HCT116 (cell line): ENCODE measurements around the gene PHB1. TPM values are rescaled to one million over a fixed set of nuclear protein-coding genes. Genes with fewer than 3 reads are reported as not detected.

Source experiments
- ATAC-seq: fragments of 200-7000 bp; cut with Tn5 transposase; 2 replicates; pipeline ENCODE4 v1.9.1; 2020; ENCODE audit warnings: mild to moderate bottlenecking, moderate library complexity
- BruUV-seq: library from RNA; stranded (reverse); fragments of 400-500 nt; replicated peaks from 2 replicates; lab custom pipeline; 2021; lab: Mats Ljungman, UMichigan
- CTCF ChIA-PET: fragments of 300-600 bp; sonication (Branson Sonifier 250); formaldehyde crosslinking; loops from one replicate; lab custom pipeline; 2021; ENCODE audit warnings: antibody characterized with exemption; lab: Charles Lee
- POLR2A ChIA-PET: fragments of 300-600, 350-600 bp; sonication (Branson Sonifier 250); formaldehyde crosslinking; loops from one replicate; lab custom pipeline; 2021; ENCODE audit warnings: antibody characterized with exemption; lab: Charles Lee
- RAD21 ChIA-PET, 2 experiments: fragments of 300-600 bp; sonication (Branson Sonifier 250); formaldehyde crosslinking; loops; one replicate each; lab custom pipeline; 2023; ENCODE audit warnings: low total read pairs in 2 of 2; ENCODE audit not compliant: uncharacterized antibody in 2 of 2, unreplicated experiment in 2 of 2, low non-redundant PET in 1 of 2; lab: Charles Lee
- DNase-seq: peaks from one replicate; pipeline ENCODE4 v3.0.0-alpha.2; 2010; ENCODE audit warnings: low read depth, low spot score
- H2AFZ ChIP-seq: fragments of 200-600 bp; shearing (Covaris generic), sonication (generic); 2 replicates; pipeline ENCODE4 v1.6.1; 2017; ENCODE audit warnings: low read depth, mixed run types, mixed read lengths, antibody characterized with exemption, low read length; ENCODE audit not compliant: poor library complexity, severe bottlenecking
- H3K27ac ChIP-seq: 2 replicates; pipeline ENCODE4 v1.5.1; 2012; ENCODE audit warnings: low read depth, low read length
- H3K27me3 ChIP-seq: fragments of 200-600 bp; sonication (generic); 2 replicates; pipeline ENCODE4 v1.6.1; 2016; ENCODE audit warnings: mixed run types, low read length, mixed read lengths; ENCODE audit not compliant: insufficient read depth
- H3K36me3 ChIP-seq, 2 experiments: fragments of 200-500 bp in 1 of 2; fragments of 200-600 bp in 1 of 2; sonication (Bioruptor generic) in 1 of 2; sonication (generic) in 1 of 2; 2 replicates each; pipeline versions ENCODE4 v1.5.1 to v1.6.1; 2014 to 2016; ENCODE audit warnings: low read length in 2 of 2, inconsistent platforms in 1 of 2, mixed read lengths in 1 of 2, mixed run types in 1 of 2; ENCODE audit not compliant: insufficient read depth in 2 of 2, control insufficient read depth in 1 of 2
- H3K4me1 ChIP-seq, 2 experiments: fragments of 200-600 bp in 1 of 2; sonication (generic) in 1 of 2; 2 replicates each; pipeline versions ENCODE4 v1.5.1 to v1.6.1; 2012 to 2017; ENCODE audit warnings: low read length in 2 of 2, inconsistent platforms in 1 of 2, mild to moderate bottlenecking in 1 of 2, mixed read lengths in 1 of 2, mixed run types in 1 of 2, moderate library complexity in 1 of 2; ENCODE audit not compliant: insufficient read depth in 2 of 2, control insufficient read depth in 1 of 2
- H3K4me2 ChIP-seq: fragments of 200-600 bp; sonication (generic); 2 replicates; pipeline ENCODE4 v1.6.1; 2017; ENCODE audit warnings: mixed run types, low read length, mixed read lengths
- H3K4me3 ChIP-seq, 2 experiments: fragments of 200-600 bp in 1 of 2; sonication (generic) in 1 of 2; replicated peaks in 1 of 2; 2 replicates each; pipeline ENCODE4 v1.5.1; 2011 to 2016; ENCODE audit warnings: low read length in 2 of 2, control low read depth in 1 of 2, low read depth in 1 of 2, mild to moderate bottlenecking in 1 of 2, mixed read lengths in 1 of 2, mixed run types in 1 of 2
- H3K79me2 ChIP-seq: fragments of 200-600 bp; sonication (generic); 2 replicates; pipeline ENCODE4 v1.6.1; 2017; ENCODE audit warnings: mild to moderate bottlenecking, mixed run types, low read length, moderate library complexity, mixed read lengths; ENCODE audit not compliant: insufficient read depth
- H3K9ac ChIP-seq: fragments of 200-600 bp; sonication (generic); 2 replicates; pipeline ENCODE4 v1.6.1; 2016; ENCODE audit warnings: low read length, mixed read lengths
- H3K9me2 ChIP-seq: fragments of 200-600 bp; sonication (generic), shearing (Covaris generic); 2 replicates; pipeline ENCODE4 v1.6.1; 2017; ENCODE audit warnings: mixed run types, mild to moderate bottlenecking, moderate library complexity; ENCODE audit not compliant: insufficient read depth
- H3K9me3 ChIP-seq, 2 experiments: fragments of 200-500 bp in 1 of 2; fragments of 200-600 bp in 1 of 2; sonication (Bioruptor generic) in 1 of 2; sonication (generic) in 1 of 2; 2 replicates each; pipeline ENCODE4 v1.6.1; 2014 to 2017; ENCODE audit warnings: low read length in 2 of 2, mixed read lengths in 2 of 2, inconsistent platforms in 1 of 2, low read depth in 1 of 2, mild to moderate bottlenecking in 1 of 2, mixed run types in 1 of 2, moderate library complexity in 1 of 2; ENCODE audit not compliant: control insufficient read depth in 1 of 2, insufficient read depth in 1 of 2
- H4K20me1 ChIP-seq: fragments of 200-600 bp; sonication (generic), shearing (Covaris generic); 2 replicates; pipeline ENCODE4 v1.6.1; 2017; ENCODE audit warnings: mixed run types, mild to moderate bottlenecking, moderate library complexity; ENCODE audit not compliant: insufficient read depth
- CEBPB ChIP-seq: IDR thresholded peaks from 2 replicates; pipeline ENCODE4 v1.6.1; 2012; ENCODE audit warnings: low read depth
- ELF1 ChIP-seq: IDR thresholded peaks from 2 replicates; pipeline ENCODE4 v1.6.1; 2012; ENCODE audit warnings: low read depth, borderline replicate concordance
- EZH2 ChIP-seq: fragments of 200-600 bp; sonication (generic); IDR thresholded peaks from 2 replicates; pipeline ENCODE4 v1.6.1; 2017; ENCODE audit warnings: antibody characterized with exemption, mixed run types
- EZH2phosphoT487 ChIP-seq: fragments of 200-600 bp; IDR thresholded peaks from 2 replicates; pipeline ENCODE4 v1.6.1; 2018; ENCODE audit warnings: antibody characterized with exemption, borderline replicate concordance
- JUND ChIP-seq: IDR thresholded peaks from 2 replicates; pipeline ENCODE4 v1.6.1; 2012
- ZNF274 ChIP-seq: fragments of 200-500 bp; sonication (Bioruptor generic); IDR thresholded peaks from 2 replicates; pipeline ENCODE4 v1.6.1; 2014; ENCODE audit warnings: mild to moderate bottlenecking, low read depth, low read length, inconsistent platforms
- intact Hi-C: fragments of 100-400 bp; cut with micrococcal nuclease; formaldehyde crosslinking; loops from 2 replicates; pipeline ENCODE4 v1.10.0; 2022
- total RNA-seq: library from RNA; stranded (reverse); gene quantifications from one replicate; pipeline ENCODE4 v1.2.1, GENCODE V29; 2021; ENCODE audit not compliant: unreplicated experiment
- TF ChIP-seq, protein P1 (sequence below), 3 experiments: fragments of 200-600 bp in 1 of 3; sonication (generic) in 1 of 3; IDR thresholded peaks in 2 of 3; conservative IDR thresholded peaks in 1 of 3; 2 replicates each; pipeline ENCODE4 v1.5.1; 2012 to 2017; ENCODE audit warnings: low read depth in 2 of 3, low read length in 2 of 3, antibody characterized with exemption in 1 of 3, borderline replicate concordance in 1 of 3, control low read depth in 1 of 3, mild to moderate bottlenecking in 1 of 3, mixed read lengths in 1 of 3, mixed run types in 1 of 3, moderate library complexity in 1 of 3; ENCODE audit not compliant: insufficient read depth in 1 of 3
- TF ChIP-seq, protein P2 (sequence below): IDR thresholded peaks from 2 replicates; pipeline ENCODE4 v1.6.1; 2011; ENCODE audit warnings: mild to moderate bottlenecking, low read length, moderate library complexity; ENCODE audit not compliant: insufficient replicate concordance; ENCODE audit errors: extremely low read depth

Gene PHB1
- total RNA-seq, 1 experiment from 2014 or later, result 534 TPM

DNA sequence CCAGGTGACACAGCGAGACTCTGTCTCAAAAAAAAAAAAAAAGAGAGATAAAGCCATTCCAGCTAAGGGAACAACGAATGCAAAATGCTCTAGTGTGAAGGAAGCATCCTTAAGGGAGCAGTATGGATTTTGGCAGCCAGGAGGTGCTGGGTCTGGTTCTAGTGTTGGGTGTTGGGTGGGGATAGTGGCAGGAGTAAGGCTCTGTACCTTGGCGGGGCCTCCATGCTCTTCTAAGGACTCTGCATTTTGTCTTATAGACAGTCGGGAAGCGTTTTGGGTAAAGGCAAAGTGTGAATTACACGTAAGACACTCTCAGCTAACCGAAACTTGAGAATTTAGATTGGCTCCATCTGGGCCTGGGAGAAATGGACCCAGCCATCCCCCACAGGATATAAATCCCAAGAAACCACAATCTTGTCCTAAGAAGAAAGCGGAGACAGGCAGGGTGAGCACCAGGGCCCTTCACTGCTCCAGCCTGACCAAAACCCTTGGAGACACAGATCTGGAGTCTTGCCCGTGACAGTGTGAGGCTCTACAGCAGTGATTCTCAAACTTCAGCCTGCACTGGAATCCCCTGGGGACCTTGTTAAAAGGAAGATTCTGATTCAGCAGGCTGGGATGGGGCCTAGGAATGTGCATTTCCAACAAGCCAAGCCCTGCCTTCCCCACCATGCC lies 33.1 kb upstream of the PHB1 start:
- no peaks in the 10 kb centered on the region for H3K9me2 ChIP-seq
- ChIA-PET RAD21 (no interaction called here), CTCF (no interaction called here), POLR2A (no interaction called here)
- peaks cover 0 to 7% of the 10 kb centered on the region in 2 experiments; a peak in 1 of 4 replicates for H3K4me1 ChIP-seq
- no peaks in the 10 kb centered on the region for H3K36me3 ChIP-seq
- DNase-seq (no peak), ATAC-seq (no peak)
- H3K27ac ChIP-seq, result no peak overlapping the region
- 0 out of 2 replicates have a peak, but pooled peaks cover 6% of the 10 kb centered on the region for H3K27me3 ChIP-seq
- no peak overlapping the region for H3K9ac ChIP-seq
- no peak overlapping the region for H3K4me3 ChIP-seq
- H3K4me2 ChIP-seq, result no peak overlapping the region
- no peak for TF ChIP-seq EZH2
- TF ChIP-seq, protein P1, sequence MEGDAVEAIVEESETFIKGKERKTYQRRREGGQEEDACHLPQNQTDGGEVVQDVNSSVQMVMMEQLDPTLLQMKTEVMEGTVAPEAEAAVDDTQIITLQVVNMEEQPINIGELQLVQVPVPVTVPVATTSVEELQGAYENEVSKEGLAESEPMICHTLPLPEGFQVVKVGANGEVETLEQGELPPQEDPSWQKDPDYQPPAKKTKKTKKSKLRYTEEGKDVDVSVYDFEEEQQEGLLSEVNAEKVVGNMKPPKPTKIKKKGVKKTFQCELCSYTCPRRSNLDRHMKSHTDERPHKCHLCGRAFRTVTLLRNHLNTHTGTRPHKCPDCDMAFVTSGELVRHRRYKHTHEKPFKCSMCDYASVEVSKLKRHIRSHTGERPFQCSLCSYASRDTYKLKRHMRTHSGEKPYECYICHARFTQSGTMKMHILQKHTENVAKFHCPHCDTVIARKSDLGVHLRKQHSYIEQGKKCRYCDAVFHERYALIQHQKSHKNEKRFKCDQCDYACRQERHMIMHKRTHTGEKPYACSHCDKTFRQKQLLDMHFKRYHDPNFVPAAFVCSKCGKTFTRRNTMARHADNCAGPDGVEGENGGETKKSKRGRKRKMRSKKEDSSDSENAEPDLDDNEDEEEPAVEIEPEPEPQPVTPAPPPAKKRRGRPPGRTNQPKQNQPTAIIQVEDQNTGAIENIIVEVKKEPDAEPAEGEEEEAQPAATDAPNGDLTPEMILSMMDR (IDR thresholded peaks at IDR 0.05 in 2 of 3, conservative IDR thresholded peaks at IDR 0.05 in 1 of 3; ENCODE audit: borderline replicate concordance in 1 of 3, insufficient read depth in 1 of 3, low read depth in 2 of 3, low read length in 2 of 3), result peak in 2 of 3 experiments; percentile 2 to 32; a peak in 2 of 6 replicates
- H3K79me2 ChIP-seq, result no peaks in the 10 kb centered on the region
- intact Hi-C loops, result no loop called here
- no peaks in the 10 kb centered on the region for H4K20me1 ChIP-seq
- H2AFZ ChIP-seq, result no peak overlapping the region
- BruUV-seq, result no TSS peak
- H3K9me3 ChIP-seq, result no peaks in the 10 kb centered on the region

DNA sequence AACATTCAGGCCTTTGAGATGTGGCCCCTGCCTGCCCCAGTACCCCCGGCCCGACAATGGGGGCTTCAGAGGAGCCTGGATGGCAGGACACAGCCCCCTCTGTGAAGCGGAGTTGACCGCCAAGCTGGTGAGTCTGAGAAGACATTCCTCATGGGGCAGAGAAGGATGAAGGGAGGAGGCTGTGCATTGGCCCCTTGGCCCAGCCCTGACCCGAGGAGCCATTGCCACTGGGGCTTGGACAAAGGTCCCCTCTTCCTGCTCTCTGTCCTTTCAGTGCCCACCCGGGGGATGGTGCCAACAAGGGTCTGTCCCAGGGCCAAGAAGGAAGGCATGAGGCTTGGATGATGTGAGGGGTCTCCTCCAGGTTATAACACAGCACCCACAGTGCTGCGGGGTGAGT lies 30.9 kb upstream of the PHB1 start:
- intact Hi-C loops, result no loop called here
- Histone ChIP-seq H3K27ac (no peak overlapping the region), H3K79me2 (no peaks in the 10 kb centered on the region), H2AFZ (no peak overlapping the region), H3K27me3 (0 out of 2 replicates have a peak, but pooled peaks cover 10% of the 10 kb centered on the region), H3K9me2 (no peaks in the 10 kb centered on the region), H3K4me2 (no peak overlapping the region), H3K4me3 (no peak overlapping the region), H3K36me3 (no peaks in the 10 kb centered on the region), H3K9me3 (no peaks in the 10 kb centered on the region), H3K9ac (no peak overlapping the region), H3K4me1 (peaks cover 0 to 7% of the 10 kb centered on the region in 2 experiments; a peak in 1 of 4 replicates), H4K20me1 (no peaks in the 10 kb centered on the region)
- ChIA-PET CTCF (interaction anchor here (1.3 kb wide), 1 partner anchor 9 kb away, joined by 3 read pairs; no protein-coding TSS in a partner anchor), RAD21 (no interaction called here), POLR2A (no interaction called here)
- no TSS peak for BruUV-seq
- DNase-seq (no peak), ATAC-seq (no peak)
- TF ChIP-seq, protein P1 (IDR thresholded peaks at IDR 0.05 in 2 of 3, conservative IDR thresholded peaks at IDR 0.05 in 1 of 3; ENCODE audit: borderline replicate concordance in 1 of 3, insufficient read depth in 1 of 3, low read depth in 2 of 3, low read length in 2 of 3), result no peak
- TF ChIP-seq CEBPB, result no peak
- TF ChIP-seq ELF1, result no peak
- no peak for TF ChIP-seq JUND
- TF ChIP-seq EZH2phosphoT487, result no peak
- no peak for TF ChIP-seq ZNF274
- TF ChIP-seq, protein P2, sequence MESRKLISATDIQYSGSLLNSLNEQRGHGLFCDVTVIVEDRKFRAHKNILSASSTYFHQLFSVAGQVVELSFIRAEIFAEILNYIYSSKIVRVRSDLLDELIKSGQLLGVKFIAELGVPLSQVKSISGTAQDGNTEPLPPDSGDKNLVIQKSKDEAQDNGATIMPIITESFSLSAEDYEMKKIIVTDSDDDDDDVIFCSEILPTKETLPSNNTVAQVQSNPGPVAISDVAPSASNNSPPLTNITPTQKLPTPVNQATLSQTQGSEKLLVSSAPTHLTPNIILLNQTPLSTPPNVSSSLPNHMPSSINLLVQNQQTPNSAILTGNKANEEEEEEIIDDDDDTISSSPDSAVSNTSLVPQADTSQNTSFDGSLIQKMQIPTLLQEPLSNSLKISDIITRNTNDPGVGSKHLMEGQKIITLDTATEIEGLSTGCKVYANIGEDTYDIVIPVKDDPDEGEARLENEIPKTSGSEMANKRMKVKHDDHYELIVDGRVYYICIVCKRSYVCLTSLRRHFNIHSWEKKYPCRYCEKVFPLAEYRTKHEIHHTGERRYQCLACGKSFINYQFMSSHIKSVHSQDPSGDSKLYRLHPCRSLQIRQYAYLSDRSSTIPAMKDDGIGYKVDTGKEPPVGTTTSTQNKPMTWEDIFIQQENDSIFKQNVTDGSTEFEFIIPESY, result no peak
